ENCODE results near the gene OTOS.
A peak's percentile ranks its signal among the peaks of the same experiment; 100 is the strongest.

The OTOS gene

DNA sequence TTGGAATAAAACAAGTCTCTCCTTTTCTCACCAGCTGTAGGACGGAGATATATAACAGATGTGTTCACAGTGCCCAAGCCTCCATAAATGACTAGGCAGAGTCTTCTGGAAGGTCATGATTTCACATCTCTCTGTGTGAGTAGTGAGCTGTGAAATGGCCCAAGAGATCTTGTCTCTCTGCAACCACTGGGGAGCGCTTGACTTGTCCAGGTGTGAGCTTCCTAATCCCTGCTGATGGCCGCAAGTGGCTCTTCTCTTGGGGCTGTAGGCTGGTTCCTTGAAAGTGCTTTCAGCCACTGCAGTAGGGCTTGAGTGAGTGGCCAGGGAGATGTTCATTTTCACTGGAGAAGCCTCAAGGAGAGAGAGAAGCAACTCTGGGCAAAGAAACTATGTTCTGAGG lies 38.1 kb upstream of the OTOS start:
- CTCF ChIA-PET: no interaction called here
- no peak for DNase-seq (ENCODE audit: extremely low spot score)
- TF ChIP-seq ZNF384 (IDR thresholded peaks at IDR 0.05) (no peak), LEF1 (IDR thresholded peaks at IDR 0.05; ENCODE audit: borderline replicate concordance) (no peak), FOXK2 (IDR thresholded peaks at IDR 0.05) (no peak), ELF4 (IDR thresholded peaks at IDR 0.05) (no peak), CTBP1 (IDR thresholded peaks at IDR 0.05; ENCODE audit: borderline replicate concordance) (no peak), SUZ12 (IDR thresholded peaks at IDR 0.05) (no peak), SP1 (IDR thresholded peaks at IDR 0.05) (no peak), BHLHE40 (IDR thresholded peaks at IDR 0.05; ENCODE audit: borderline replicate concordance) (no peak), NFRKB (IDR thresholded peaks at IDR 0.05) (no peak), TARDBP (IDR thresholded peaks at IDR 0.05) (no peak), FOXM1 (IDR thresholded peaks at IDR 0.05; ENCODE audit: borderline replicate concordance) (no peak), HDGF (IDR thresholded peaks at IDR 0.05; ENCODE audit: borderline replicate concordance) (no peak), L3MBTL2 (conservative IDR thresholded peaks at IDR 0.05) (no peak), FOXA1 (IDR thresholded peaks at IDR 0.05) (no peak), ARNT (IDR thresholded peaks at IDR 0.05) (no peak)
- TF ChIP-seq, protein P1, sequence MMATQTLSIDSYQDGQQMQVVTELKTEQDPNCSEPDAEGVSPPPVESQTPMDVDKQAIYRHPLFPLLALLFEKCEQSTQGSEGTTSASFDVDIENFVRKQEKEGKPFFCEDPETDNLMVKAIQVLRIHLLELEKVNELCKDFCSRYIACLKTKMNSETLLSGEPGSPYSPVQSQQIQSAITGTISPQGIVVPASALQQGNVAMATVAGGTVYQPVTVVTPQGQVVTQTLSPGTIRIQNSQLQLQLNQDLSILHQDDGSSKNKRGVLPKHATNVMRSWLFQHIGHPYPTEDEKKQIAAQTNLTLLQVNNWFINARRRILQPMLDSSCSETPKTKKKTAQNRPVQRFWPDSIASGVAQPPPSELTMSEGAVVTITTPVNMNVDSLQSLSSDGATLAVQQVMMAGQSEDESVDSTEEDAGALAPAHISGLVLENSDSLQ (IDR thresholded peaks at IDR 0.05): no peak

DNA sequence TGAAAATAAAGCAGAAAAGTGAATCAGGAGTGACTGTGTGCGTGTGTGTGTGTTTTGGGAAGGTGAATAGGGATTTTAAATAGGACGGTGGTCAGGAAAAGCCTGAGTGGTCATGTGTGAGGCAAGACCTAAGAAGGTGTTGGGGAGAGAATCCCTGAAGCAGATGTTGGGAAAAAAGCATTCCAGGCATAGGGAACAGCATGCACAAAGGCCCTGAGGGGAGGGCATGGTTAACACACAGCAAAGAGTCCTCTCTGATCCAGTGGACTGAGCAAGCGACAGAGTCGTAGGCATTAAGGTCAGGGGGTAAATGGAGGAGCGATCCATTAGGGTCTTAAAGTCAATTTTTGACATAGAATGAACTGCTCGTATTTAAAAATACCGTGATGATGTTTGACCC lies 34.0 kb upstream of the OTOS start:
- TF ChIP-seq CTBP1 (IDR thresholded peaks at IDR 0.05; ENCODE audit: borderline replicate concordance) (no peak), LEF1 (IDR thresholded peaks at IDR 0.05; ENCODE audit: borderline replicate concordance) (no peak), FOXA1 (IDR thresholded peaks at IDR 0.05) (no peak), FOXK2 (IDR thresholded peaks at IDR 0.05) (no peak), ELF4 (IDR thresholded peaks at IDR 0.05) (no peak), NFRKB (IDR thresholded peaks at IDR 0.05) (no peak), TARDBP (IDR thresholded peaks at IDR 0.05) (no peak), BHLHE40 (IDR thresholded peaks at IDR 0.05; ENCODE audit: borderline replicate concordance) (no peak), FOXM1 (IDR thresholded peaks at IDR 0.05; ENCODE audit: borderline replicate concordance) (no peak), L3MBTL2 (conservative IDR thresholded peaks at IDR 0.05) (no peak), ARNT (IDR thresholded peaks at IDR 0.05) (no peak), SP1 (IDR thresholded peaks at IDR 0.05) (no peak), HDGF (IDR thresholded peaks at IDR 0.05; ENCODE audit: borderline replicate concordance) (no peak), ZNF384 (IDR thresholded peaks at IDR 0.05) (no peak)
- TF ChIP-seq, protein P1 (IDR thresholded peaks at IDR 0.05): no peak
- POLR2A ChIA-PET: no interaction called here
- CTCF ChIA-PET: no interaction called here
- DNase-seq (ENCODE audit: extremely low spot score): no peak

More for the DNA sequence above, 38.1 kb upstream of the OTOS start:
- POLR2A ChIA-PET: no interaction called here

DNA sequence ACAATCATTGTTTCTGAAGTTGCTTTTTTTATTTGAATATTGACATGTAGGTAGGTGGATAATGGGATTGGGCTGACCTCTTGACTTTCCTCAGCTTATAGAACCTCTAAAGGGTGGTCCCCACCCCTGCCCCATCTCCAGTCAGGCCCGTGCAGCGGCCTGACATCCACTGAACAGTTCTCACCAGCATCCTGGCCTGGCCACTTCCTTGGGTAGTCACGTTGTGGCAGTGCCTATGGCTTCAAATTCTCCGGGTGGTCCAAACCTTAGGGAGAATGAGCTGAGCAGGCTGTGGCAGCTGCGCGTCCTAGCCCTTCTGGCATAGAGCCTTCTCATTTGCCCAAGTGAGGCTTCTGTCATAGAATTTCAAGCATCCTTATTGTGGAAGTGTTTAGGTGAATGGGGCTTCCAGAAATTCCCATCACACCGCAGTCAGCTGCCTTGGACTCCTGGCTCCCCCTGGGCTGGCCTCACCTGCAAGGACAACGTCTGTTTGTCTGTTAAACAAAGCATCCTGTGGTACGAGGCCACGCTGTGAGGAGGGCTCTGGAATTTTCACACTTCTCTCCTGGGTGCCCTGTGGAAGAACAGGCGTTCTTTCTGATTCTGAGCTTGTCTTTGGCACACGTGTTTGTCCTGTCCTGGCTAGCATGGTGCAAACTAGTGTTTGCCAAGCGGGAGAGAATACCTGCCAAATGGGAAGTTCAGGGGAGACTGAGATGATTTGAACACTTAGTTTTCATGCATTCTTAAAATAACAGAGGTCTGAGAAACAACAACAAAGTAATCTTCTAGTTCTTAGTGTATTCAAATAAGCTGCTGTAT lies 31.8 kb upstream of the OTOS start:
- ChIA-PET POLR2A (no interaction called here), CTCF (no interaction called here)
- no peak for DNase-seq (ENCODE audit: extremely low spot score)
- TF ChIP-seq ZNF384 (IDR thresholded peaks at IDR 0.05) (no peak), LEF1 (IDR thresholded peaks at IDR 0.05; ENCODE audit: borderline replicate concordance) (no peak), FOXA1 (IDR thresholded peaks at IDR 0.05) (no peak), FOXM1 (IDR thresholded peaks at IDR 0.05; ENCODE audit: borderline replicate concordance) (no peak), NFRKB (IDR thresholded peaks at IDR 0.05) (no peak), SUZ12 (IDR thresholded peaks at IDR 0.05) (no peak)

DNA sequence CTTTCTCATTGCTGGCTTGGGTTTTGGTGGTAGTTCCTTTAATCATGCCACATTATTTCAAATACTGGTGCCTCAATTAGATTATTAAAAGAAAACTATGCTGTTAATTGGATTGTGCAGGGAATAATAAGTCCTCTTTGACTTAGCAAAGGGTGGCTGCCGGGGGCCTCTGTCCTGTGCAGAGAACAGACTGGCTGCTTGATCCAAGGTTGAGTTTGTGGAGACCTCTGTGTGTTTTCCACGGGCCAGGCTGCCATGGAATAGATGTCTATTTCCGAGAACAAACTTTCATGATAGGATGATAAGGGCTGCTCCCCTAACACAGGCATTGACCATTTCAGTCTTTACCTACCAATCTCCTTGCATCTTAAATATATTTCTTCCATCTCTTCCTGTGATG lies 30.4 kb upstream of the OTOS start:
- no peak for TF ChIP-seq NFRKB (IDR thresholded peaks at IDR 0.05)
- TF ChIP-seq ELF4 (IDR thresholded peaks at IDR 0.05): no peak
- TF ChIP-seq CTBP1 (IDR thresholded peaks at IDR 0.05; ENCODE audit: borderline replicate concordance): no peak
- no peak for TF ChIP-seq TARDBP (IDR thresholded peaks at IDR 0.05)
- TF ChIP-seq HDGF (IDR thresholded peaks at IDR 0.05; ENCODE audit: borderline replicate concordance): no peak
- TF ChIP-seq SP1 (IDR thresholded peaks at IDR 0.05): no peak
- TF ChIP-seq L3MBTL2 (conservative IDR thresholded peaks at IDR 0.05): no peak
- TF ChIP-seq, protein P1 (IDR thresholded peaks at IDR 0.05): no peak
- TF ChIP-seq FOXK2 (IDR thresholded peaks at IDR 0.05): no peak
- no peak for TF ChIP-seq FOXA1 (IDR thresholded peaks at IDR 0.05)
- TF ChIP-seq BHLHE40 (IDR thresholded peaks at IDR 0.05; ENCODE audit: borderline replicate concordance): no peak
- no peak for TF ChIP-seq SUZ12 (IDR thresholded peaks at IDR 0.05)
- TF ChIP-seq LEF1 (IDR thresholded peaks at IDR 0.05; ENCODE audit: borderline replicate concordance): no peak
- no peak for TF ChIP-seq ARNT (IDR thresholded peaks at IDR 0.05)
- no peak for TF ChIP-seq ZNF384 (IDR thresholded peaks at IDR 0.05)
- no peak for TF ChIP-seq FOXM1 (IDR thresholded peaks at IDR 0.05; ENCODE audit: borderline replicate concordance)
- no peak for DNase-seq (ENCODE audit: extremely low spot score)
- CTCF ChIA-PET: no interaction called here
- POLR2A ChIA-PET: no interaction called here

DNA sequence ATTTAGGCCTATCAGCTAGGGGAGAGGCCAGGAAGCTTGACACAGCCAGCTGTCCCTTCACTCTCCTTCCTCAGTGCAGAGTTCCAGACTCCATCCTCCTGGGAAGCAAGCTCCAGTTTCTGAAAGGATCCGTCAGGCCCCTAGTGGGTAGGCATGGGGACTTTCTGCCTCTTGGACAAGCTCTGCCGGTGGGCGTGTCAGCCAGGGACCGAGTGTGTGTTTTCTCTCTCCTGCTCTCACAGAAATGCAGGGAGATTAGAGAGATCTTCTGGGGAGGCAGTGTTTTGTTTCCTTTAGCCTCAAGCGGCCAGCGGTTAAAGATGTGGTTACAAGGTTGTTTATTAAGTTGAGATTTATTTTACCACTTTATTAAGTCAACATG lies 29.9 kb upstream of the OTOS start:
- DNase-seq (ENCODE audit: extremely low spot score): peak; percentile 12
- POLR2A ChIA-PET: no interaction called here
- CTCF ChIA-PET: no interaction called here
- no peak for TF ChIP-seq LEF1 (IDR thresholded peaks at IDR 0.05; ENCODE audit: borderline replicate concordance)
- TF ChIP-seq ZNF384 (IDR thresholded peaks at IDR 0.05): no peak
- TF ChIP-seq FOXK2 (IDR thresholded peaks at IDR 0.05): no peak
- TF ChIP-seq L3MBTL2 (conservative IDR thresholded peaks at IDR 0.05): no peak
- no peak for TF ChIP-seq SP1 (IDR thresholded peaks at IDR 0.05)
- TF ChIP-seq BHLHE40 (IDR thresholded peaks at IDR 0.05; ENCODE audit: borderline replicate concordance): no peak
- TF ChIP-seq CTBP1 (IDR thresholded peaks at IDR 0.05; ENCODE audit: borderline replicate concordance): no peak
- TF ChIP-seq SUZ12 (IDR thresholded peaks at IDR 0.05): no peak
- TF ChIP-seq TARDBP (IDR thresholded peaks at IDR 0.05): no peak
- TF ChIP-seq HDGF (IDR thresholded peaks at IDR 0.05; ENCODE audit: borderline replicate concordance): no peak
- TF ChIP-seq FOXM1 (IDR thresholded peaks at IDR 0.05; ENCODE audit: borderline replicate concordance): no peak
- TF ChIP-seq FOXA1 (IDR thresholded peaks at IDR 0.05): no peak
- TF ChIP-seq ELF4 (IDR thresholded peaks at IDR 0.05): no peak
- no peak for TF ChIP-seq NFRKB (IDR thresholded peaks at IDR 0.05)
- TF ChIP-seq, protein P1 (IDR thresholded peaks at IDR 0.05): no peak
- no peak for TF ChIP-seq ARNT (IDR thresholded peaks at IDR 0.05)

All from HEK293T (cell line).